GM12878 (cell line): ENCODE data around the gene ZNF592. TPM values are rescaled to one million over a fixed set of nuclear protein-coding genes. Genes with fewer than 3 reads are reported as not detected.

ENCODE experiments used
- ATAC-seq: fragments of 200-7000 bp; cut with Tn5 transposase; 3 replicates; pipeline ENCODE4 v1.9.1; 2020; ENCODE audit warnings: mild to moderate bottlenecking, moderate library complexity
- BruUV-seq: library from RNA; stranded (reverse); fragments of 400-500 nt; replicated peaks from 2 replicates; lab custom pipeline; 2021; lab: Mats Ljungman, UMichigan
- CTCF ChIA-PET: fragments of 300-600 bp; sonication (Branson Sonifier 250); formaldehyde crosslinking; extraction: SDS; loops from one replicate; lab custom pipeline; 2021; ENCODE audit warnings: inconsistent platforms; lab: Yijun Ruan, JAX
- POLR2A ChIA-PET: fragments of 350-600 bp; formaldehyde crosslinking; extraction: SDS; loops from one replicate; lab custom pipeline; 2021; ENCODE audit warnings: inconsistent platforms; lab: Charles Lee
- RAD21 ChIA-PET: fragments of 300-600 bp; sonication (Branson Sonifier 250); formaldehyde crosslinking; loops from one replicate; lab custom pipeline; 2023; ENCODE audit warnings: antibody characterized with exemption; ENCODE audit not compliant: unreplicated experiment; lab: Charles Lee
- SMC1A ChIA-PET: fragments of 300-600 bp; sonication (Branson Sonifier 250); formaldehyde crosslinking; loops from one replicate; lab custom pipeline; 2023; ENCODE audit not compliant: unreplicated experiment, uncharacterized antibody; lab: Charles Lee
- DNase-seq: peaks from one replicate; pipeline ENCODE4 v3.0.0-alpha.2; 2011; ENCODE audit warnings: low read depth, low spot score
- FAIRE-seq: peaks from 3 replicates; lab custom pipeline; 2011; peaks lifted over from hg19 to GRCh38; lab: Jason Lieb, UNC
- H2AFZ ChIP-seq: 2 replicates; pipeline ENCODE4 v1.6.0; 2011; ENCODE audit warnings: low read depth, low read length, control low read depth; ENCODE audit not compliant: control insufficient read depth
- H3K27ac ChIP-seq: 2 replicates; pipeline ENCODE4 v1.5.1; 2011; ENCODE audit warnings: control low read depth; ENCODE audit not compliant: control insufficient read depth, insufficient read depth
- H3K27me3 ChIP-seq, 2 experiments: replicated peaks in 1 of 2; 2 replicates each; pipeline versions ENCODE4 v1.6.0 to v1.6.1; 2011; ENCODE audit warnings: low read length in 1 of 2; ENCODE audit not compliant: control insufficient read depth in 2 of 2, insufficient read depth in 2 of 2
- H3K36me3 ChIP-seq, 2 experiments: 2 replicates each; pipeline ENCODE4 v1.5.1; 2011; ENCODE audit warnings: low read length in 1 of 2; ENCODE audit not compliant: control insufficient read depth in 2 of 2, insufficient read depth in 2 of 2
- H3K4me1 ChIP-seq: 2 replicates; pipeline ENCODE4 v1.6.1; 2011; ENCODE audit warnings: mild to moderate bottlenecking, low read length, moderate library complexity, mixed read lengths; ENCODE audit not compliant: control insufficient read depth, insufficient read depth
- H3K4me2 ChIP-seq: 2 replicates; pipeline ENCODE4 v1.6.0; 2011; ENCODE audit warnings: control low read depth; ENCODE audit not compliant: control insufficient read depth, insufficient read depth
- H3K4me3 ChIP-seq: fragments of 200-600 bp; sonication (generic); 2 replicates; pipeline ENCODE4 v1.5.1; 2016
- H3K79me2 ChIP-seq: 2 replicates; pipeline ENCODE4 v1.6.0; 2011; ENCODE audit warnings: low read length; ENCODE audit not compliant: control insufficient read depth, insufficient read depth
- H3K9ac ChIP-seq: 2 replicates; pipeline ENCODE4 v1.8.0; 2011; ENCODE audit warnings: low read length, control low read depth, mixed read lengths; ENCODE audit not compliant: control insufficient read depth, insufficient read depth
- H3K9me3 ChIP-seq: replicated peaks from 3 replicates; pipeline ENCODE4 v1.5.1; 2011; ENCODE audit warnings: mild to moderate bottlenecking, low read length; ENCODE audit not compliant: control insufficient read depth, insufficient read depth
- H4K20me1 ChIP-seq: 2 replicates; pipeline ENCODE4 v1.6.0; 2011; ENCODE audit not compliant: control insufficient read depth, insufficient read depth
- ATF2 ChIP-seq: IDR thresholded peaks from 2 replicates; pipeline ENCODE4 v1.6.1; 2012; ENCODE audit warnings: low read length, inconsistent platforms
- BCL3 ChIP-seq: IDR thresholded peaks from 2 replicates; pipeline ENCODE4 v1.6.1; 2011; ENCODE audit warnings: borderline replicate concordance, low read depth, mild to moderate bottlenecking, moderate library complexity, low read length; ENCODE audit not compliant: insufficient read depth, poor library complexity, severe bottlenecking
- CEBPZ ChIP-seq: fragments of 150-350 bp; IDR thresholded peaks from 2 replicates; pipeline ENCODE4 v1.6.1; 2016; ENCODE audit warnings: low read depth, low read length
- EED ChIP-seq: sonication (generic); IDR thresholded peaks from 2 replicates; pipeline ENCODE4 v1.6.1; 2016; ENCODE audit warnings: antibody characterized with exemption, low read depth
- EGR1 ChIP-seq, 2 experiments: IDR thresholded peaks; 1 replicate in 1 of 2; 2 replicates in 1 of 2; pipeline ENCODE4 v1.6.1; 2011 to 2012; ENCODE audit warnings: low read depth in 2 of 2, low read length in 2 of 2, borderline replicate concordance in 1 of 2, mild to moderate bottlenecking in 1 of 2, moderate library complexity in 1 of 2
- GATAD2B ChIP-seq: fragments of 450-650 bp; conservative IDR thresholded peaks from 2 replicates; pipeline ENCODE4 v1.6.1; 2017; ENCODE audit warnings: low read depth, mild to moderate bottlenecking, moderate library complexity
- IKZF2 ChIP-seq, 2 experiments: fragments of 450-650 bp; IDR thresholded peaks; 2 replicates each; pipeline ENCODE4 v1.6.1; 2017; ENCODE audit warnings: mild to moderate bottlenecking in 2 of 2, moderate library complexity in 2 of 2
- IRF4 ChIP-seq: IDR thresholded peaks from 2 replicates; pipeline ENCODE4 v1.6.1; 2011; ENCODE audit warnings: low read depth, low read length
- MEF2A ChIP-seq: IDR thresholded peaks from 2 replicates; pipeline ENCODE4 v1.6.1; 2011; ENCODE audit warnings: low read depth, mild to moderate bottlenecking, low read length, moderate library complexity; ENCODE audit not compliant: insufficient read depth
- MTA2 ChIP-seq: fragments of 450-650 bp; IDR thresholded peaks from 2 replicates; pipeline ENCODE4 v1.6.1; 2016; ENCODE audit warnings: low read depth, mild to moderate bottlenecking, moderate library complexity
- NBN ChIP-seq: fragments of 450-650 bp; IDR thresholded peaks from 2 replicates; pipeline ENCODE4 v1.6.1; 2016
- NR2F1 ChIP-seq: fragments of 450-650 bp; conservative IDR thresholded peaks from 2 replicates; pipeline ENCODE4 v1.6.1; 2017; ENCODE audit warnings: mild to moderate bottlenecking
- SMARCA5 ChIP-seq: fragments of 450-650 bp; IDR thresholded peaks from 2 replicates; pipeline ENCODE4 v1.6.1; 2017; ENCODE audit warnings: mild to moderate bottlenecking
- SPI1 ChIP-seq: IDR thresholded peaks from 2 replicates; pipeline ENCODE4 v1.6.1; 2011; ENCODE audit warnings: low read depth, mild to moderate bottlenecking, low read length, moderate library complexity, borderline replicate concordance; ENCODE audit not compliant: insufficient read depth
- SREBF2 ChIP-seq: IDR thresholded peaks from 2 replicates; pipeline ENCODE4 v1.6.1; 2012; ENCODE audit warnings: mild to moderate bottlenecking, low read length
- ZNF207 ChIP-seq: fragments of 450-650 bp; IDR thresholded peaks from 2 replicates; pipeline ENCODE4 v1.6.1; 2014; ENCODE audit warnings: antibody characterized with exemption, mild to moderate bottlenecking, borderline replicate concordance
- WGBS: methylation state at CpG from one replicate; pipeline ENCODE4 v1.1.6; 2016; ENCODE audit warnings: low lambda C conversion rate; ENCODE audit not compliant: insufficient replicate concordance, insufficient coverage; ENCODE audit errors: missing lambda C conversion rate; 5-methylcytosine and 5-hydroxymethylcytosine counted together
- in situ Hi-C: fragments of 300-500 bp; cut with MboI; formaldehyde crosslinking; loops from 9 replicates; pipeline ENCODE4 v1.14.3; 2018; ENCODE audit warnings: mixed read lengths
- intact Hi-C: fragments of 100-400 bp; cut with micrococcal nuclease; formaldehyde crosslinking; loops from one replicate; pipeline ENCODE4 v1.14.2; 2022; ENCODE audit not compliant: unreplicated experiment
- polyA plus RNA-seq, 11 experiments: library from polyadenylated mRNA; depleted of rRNA in 4 of 11; unstranded in 6 of 11; stranded (reverse) in 5 of 11; fragments of >200 nt; fragmentation: Nextera tagmentation in 4 of 11; fragmentation: Illumina TruSeq in 1 of 11; extraction: Ambion mirVana in 4 of 11; extraction: Trizol in 1 of 11; gene quantifications; 1 replicate in 1 of 11; 2 replicates in 10 of 11; pipeline versions ENCODE4 v1.2.1 to v1.2.3, GENCODE V29; 2011 to 2016; ENCODE audit warnings: inconsistent platforms in 2 of 11, missing spikeins in 2 of 11, low read depth in 1 of 11
- total RNA-seq, 4 experiments: library from RNA; depleted of rRNA in 3 of 4; stranded (reverse); fragments of >200 nt in 3 of 4; fragmentation: Illumina TruSeq in 1 of 4; extraction: Trizol in 1 of 4; gene quantifications; 2 replicates each; pipeline versions ENCODE4 v1.2.1 to v1.2.3, GENCODE V29; 2013 to 2021

Gene ZNF592
- total and polyA plus RNA-seq, 10 of the 15 experiments (the other 5 are each of a cell fraction or from before 2014, with no cell fraction given) = 0.95 to 23.7 (median 8.6) TPM

GRCh38 chr15:84750583-84751092 is 2.2 kb downstream of the ZNF592 start:
- H3K4me1 ChIP-seq = peaks cover 15% of the 10 kb centered on the region
- no TSS peak for BruUV-seq
- in situ Hi-C loops (no loop called here), intact Hi-C loops (loop anchor here (5.0 kb wide), 1 partner anchor 148 kb away; the partner anchor contains the start of gene ZSCAN2)
- peak overlapping the region; percentile 96 for H3K9ac ChIP-seq
- peak overlapping the region; percentile 84 for H3K4me3 ChIP-seq
- FAIRE-seq = peak; percentile 95
- 0% methylated on average over 2 of the region's 2 CpGs for WGBS
- peak overlapping the region; percentile 85 for H3K4me2 ChIP-seq
- peak overlapping the region; percentile 90 for H3K27ac ChIP-seq
- POLR2A ChIA-PET = interaction anchor here (1.0 to 2.1 kb wide), 3 partner anchors 15 to 23 kb away, joined by 3 to 5 read pairs (median 5); no protein-coding TSS in a partner anchor
- RAD21 ChIA-PET = interaction anchor here (1.0 to 4.4 kb wide), 7 partner anchors 15 to 146 kb away, joined by 3 to 31 read pairs (median 4); partner anchors contain the start of gene SEC11A
- H3K27me3 ChIP-seq = no peaks in the 10 kb centered on the region
- ATAC-seq = peak; percentile 71
- H4K20me1 ChIP-seq = no peaks in the 10 kb centered on the region
- peaks cover 72% of the 10 kb centered on the region for H3K79me2 ChIP-seq
- H3K36me3 ChIP-seq = peaks cover 0 to 4% of the 10 kb centered on the region in 2 experiments; a peak in 1 of 4 replicates
- H3K9me3 ChIP-seq = no peaks in the 10 kb centered on the region
- no peak overlapping the region for H2AFZ ChIP-seq
- no peak for DNase-seq
- SMC1A ChIA-PET = interaction anchor here (0.7 to 2.6 kb wide), 6 partner anchors 17 to 152 kb away, joined by 3 to 21 read pairs (median 4); partner anchors contain the start of gene SEC11A
- CTCF ChIA-PET = interaction anchor here (0.7 to 1.8 kb wide), 5 partner anchors 13 to 188 kb away, joined by 3 to 9 read pairs (median 3); partner anchors contain the start of gene NMB
- TF ChIP-seq SMARCA5 (0 out of 2 replicates have a peak, but pooled peaks have one; percentile 75), CEBPZ (no peak; the same call in 1 of the 2 replicates), ATF2 (no peak), BCL3 (peak; percentile 36), ZNF207 (0 out of 2 replicates have a peak, but pooled peaks have one; percentile 47), IRF4 (peak; percentile 86), GATAD2B (0 out of 2 replicates have a peak, but pooled peaks have one; percentile 64), IKZF2 (IDR thresholded peaks at IDR 0.05) (peak; percentile 97 to 98), EED (peak; percentile 97), EGR1 (IDR thresholded peaks at IDR 0.05; ENCODE audit: borderline replicate concordance in 1 of 2, low read depth in 2 of 2, low read length in 2 of 2) (no peak), MEF2A (0 out of 2 replicates have a peak, but pooled peaks have one; percentile 40), SREBF2 (no peak), SPI1 (peak; percentile 97), NBN (peak; percentile 74), MTA2 (peak; percentile 86), NR2F1 (peak; percentile 22; the same call in 1 of the 2 replicates)
